GM21529 (cell line): Measurements from ENCODE around the gene ATRN.
"Not testable (repeated sequence)": the region's sequence is repeated elsewhere in the genome, so short reads cannot be mapped to it uniquely, and the experiment has no call there.

Source experiments
- ATAC-seq: cut with Tn5 transposase; IDR thresholded peaks from one replicate; pipeline ENCODE4 v1.9.1; 2021; ENCODE audit not compliant: unreplicated experiment

ATRN gene

DNA sequence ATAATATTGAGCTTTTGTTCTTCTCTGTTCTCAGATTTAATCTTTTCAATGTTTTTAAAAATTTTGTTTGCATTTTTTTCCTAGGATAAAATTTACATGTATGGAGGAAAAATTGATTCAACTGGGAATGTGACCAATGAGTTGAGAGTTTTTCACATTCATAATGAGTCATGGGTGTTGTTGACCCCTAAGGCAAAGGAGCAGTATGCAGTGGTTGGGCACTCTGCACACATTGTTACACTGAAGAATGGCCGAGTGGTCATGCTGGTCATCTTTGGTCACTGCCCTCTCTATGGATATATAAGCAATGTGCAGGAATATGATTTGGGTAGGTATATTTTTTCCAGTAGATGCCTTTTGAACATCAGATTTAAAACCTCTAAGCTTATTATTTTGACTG is 89.8 kb downstream of the ATRN start:
- ATAC-seq: no peak

DNA sequence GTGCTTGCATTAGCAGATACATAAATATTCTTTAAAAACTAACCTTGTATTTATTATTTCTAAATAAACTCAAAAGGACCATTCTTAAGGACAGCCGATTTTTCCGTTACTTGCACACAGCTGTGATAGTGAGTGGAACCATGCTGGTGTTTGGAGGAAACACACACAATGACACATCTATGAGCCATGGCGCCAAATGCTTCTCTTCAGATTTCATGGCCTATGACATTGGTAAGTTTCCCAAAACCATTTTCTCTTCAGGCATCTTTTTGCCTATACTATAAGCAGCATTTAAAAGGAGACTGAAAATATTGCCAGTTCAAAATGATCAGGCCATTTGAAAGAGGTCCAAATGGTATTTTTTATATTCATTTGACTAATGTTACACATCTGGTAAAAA is 92.3 kb downstream of the ATRN start:
- ATAC-seq: no peak

DNA sequence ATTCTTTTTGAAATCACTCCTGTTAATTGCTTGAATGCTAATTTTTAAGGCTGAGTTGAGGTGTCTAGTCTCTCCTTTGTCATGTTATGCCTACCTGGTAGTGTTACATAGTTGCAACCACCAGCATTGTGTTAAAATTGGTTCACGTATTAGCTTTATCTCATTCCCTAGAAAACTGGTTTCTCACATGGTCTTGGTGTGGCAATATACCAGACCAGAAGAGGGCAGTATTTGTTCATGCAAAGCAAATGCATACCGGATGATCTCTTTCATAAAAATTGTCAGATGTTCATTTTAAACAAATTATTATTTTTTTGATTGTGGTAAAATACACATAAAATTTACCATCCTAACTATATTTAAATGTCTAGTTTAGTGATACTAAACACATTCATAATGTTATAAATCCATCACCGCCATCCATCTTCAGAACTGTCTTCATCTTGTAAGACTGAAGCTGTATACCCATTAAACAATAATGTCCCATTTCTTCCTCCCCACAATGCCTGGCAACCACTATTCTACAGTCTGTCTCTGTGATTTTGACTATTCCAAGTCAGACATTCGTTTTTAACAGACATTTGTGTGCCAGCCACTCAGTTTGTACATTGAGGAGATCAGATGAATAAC is 92.8 kb downstream of the ATRN start:
- ATAC-seq: no peak

DNA sequence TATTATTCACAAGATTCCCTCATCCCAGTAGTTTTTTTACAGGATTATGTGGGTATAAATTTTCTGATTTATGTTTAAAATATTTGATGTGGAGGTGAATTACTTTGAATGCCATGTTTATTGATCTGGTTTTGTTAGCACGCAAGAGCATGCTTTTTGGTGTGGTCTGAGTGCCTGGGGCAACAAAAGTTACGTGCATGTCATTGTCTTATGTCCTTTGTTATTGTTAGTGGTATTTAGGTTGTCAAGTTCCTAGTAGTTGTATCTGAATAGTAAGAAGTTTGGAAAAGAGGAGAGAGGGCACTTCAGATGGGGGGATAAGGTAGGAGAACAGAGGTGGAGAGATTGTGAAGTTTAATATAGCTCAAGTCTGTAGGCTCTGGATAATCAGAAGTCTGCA is 95.0 kb downstream of the ATRN start:
- no peak for ATAC-seq

DNA sequence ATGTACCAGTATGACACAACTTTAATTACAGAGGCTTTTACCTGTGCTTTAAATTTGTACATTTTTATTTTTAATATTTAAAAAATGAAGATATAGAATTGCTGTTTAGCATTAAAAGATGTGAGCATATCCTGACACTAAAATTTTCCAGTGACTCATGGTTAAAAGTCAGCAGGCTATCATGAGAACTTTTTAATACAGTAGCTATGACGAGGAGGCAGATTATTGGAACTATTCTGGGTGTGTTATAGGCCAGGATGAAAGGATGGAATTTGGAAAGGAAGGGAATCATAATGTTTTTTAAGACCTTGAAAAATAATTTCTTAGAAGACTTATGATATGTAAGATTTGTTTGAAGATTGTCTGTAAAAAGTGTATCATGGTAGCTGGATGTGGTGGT is 101.3 kb downstream of the ATRN start:
- no peak for ATAC-seq

DNA sequence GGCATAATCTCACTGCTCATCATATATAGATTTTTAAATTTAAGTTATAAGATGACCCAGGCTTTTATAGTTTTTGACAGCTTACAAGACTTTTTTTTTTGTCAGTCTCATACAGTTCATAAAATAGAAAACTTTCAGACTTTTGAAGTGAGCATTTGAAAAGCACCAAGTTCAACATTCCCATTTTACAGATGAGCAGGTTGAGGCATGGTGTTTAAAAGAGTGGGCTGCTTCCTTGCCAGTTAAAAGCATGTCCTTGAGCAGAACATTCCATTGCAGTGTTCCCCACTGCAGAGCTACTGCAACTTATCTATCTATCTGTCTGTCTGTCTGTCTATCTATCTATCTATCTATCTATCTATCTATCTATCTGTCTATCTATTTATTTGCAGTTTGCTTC is 105.5 kb downstream of the ATRN start:
- no peak for ATAC-seq

DNA sequence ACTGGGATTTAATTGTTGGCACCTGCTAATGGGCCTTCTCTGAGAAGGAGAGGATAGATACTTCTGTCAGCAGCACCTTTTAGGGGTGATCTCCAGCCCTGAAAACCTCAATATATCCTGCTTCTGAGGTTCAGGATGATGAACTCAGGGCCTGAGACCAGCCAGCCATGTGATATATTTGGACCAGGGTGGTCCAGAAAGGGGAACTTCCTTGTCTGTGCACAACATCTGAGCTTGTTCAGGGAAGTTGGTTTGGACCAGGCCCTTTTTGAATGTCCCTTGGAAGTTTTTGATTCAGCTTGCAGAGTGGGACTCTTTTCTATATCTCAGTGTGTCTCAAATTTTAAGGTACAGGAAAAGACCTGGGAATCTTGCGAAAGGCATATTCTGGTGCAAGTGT is 106.5 kb downstream of the ATRN start:
- no peak for ATAC-seq

DNA sequence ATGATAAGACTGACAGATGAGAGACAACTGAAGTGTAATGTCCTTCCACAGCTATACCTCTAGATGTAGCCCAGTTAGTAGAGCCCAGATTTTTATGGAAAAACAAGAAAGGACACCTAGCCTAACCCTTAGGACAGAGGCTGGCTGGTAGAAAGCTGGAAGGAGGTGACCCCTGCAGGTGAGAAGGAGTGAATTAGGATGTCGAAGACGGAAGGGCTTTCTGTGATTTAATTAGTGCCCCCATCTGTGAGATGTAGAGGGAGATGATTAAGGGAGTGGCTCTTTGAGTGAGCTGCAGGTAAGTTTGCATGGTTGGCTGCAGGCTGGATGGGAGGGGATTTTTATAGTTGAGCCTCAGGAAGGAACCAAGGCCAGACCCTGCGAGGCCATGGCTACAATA is 109.6 kb downstream of the ATRN start:
- no peak for ATAC-seq

DNA sequence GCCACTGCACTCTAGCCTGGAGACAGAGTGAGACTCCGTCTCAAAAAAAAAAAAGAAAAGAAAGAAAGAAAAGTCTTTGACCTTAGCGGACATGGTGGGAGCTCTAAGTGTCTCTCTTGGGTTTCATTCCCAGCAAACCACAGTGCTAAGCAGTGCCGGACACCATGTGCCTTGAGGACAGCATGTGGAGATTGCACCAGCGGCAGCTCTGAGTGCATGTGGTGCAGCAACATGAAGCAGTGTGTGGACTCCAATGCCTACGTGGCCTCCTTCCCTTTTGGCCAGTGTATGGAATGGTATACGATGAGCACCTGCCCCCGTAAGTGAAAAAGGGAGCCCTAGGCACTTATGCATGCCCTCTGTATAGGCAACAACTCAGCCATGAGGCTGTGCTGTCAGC is 112.9 kb downstream of the ATRN start:
- no peak for ATAC-seq

DNA sequence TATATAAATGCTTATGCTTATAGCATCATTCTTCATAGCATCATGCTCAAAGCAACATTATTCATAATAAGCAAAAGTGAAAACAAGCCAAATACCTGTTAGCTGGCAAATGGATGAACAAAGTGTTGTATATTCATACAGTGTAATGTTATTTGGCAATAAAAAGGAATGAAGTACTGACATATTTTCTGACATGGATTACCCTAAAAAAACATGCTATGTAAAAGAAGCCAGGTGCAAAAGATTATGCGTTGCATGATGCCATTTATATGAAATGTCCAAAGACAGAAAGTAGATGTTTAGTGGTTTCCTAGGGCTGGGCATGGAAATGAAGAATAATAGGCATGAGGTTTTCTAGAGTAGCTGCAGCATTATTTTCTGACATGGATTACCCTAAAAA is 115.3 kb downstream of the ATRN start:
- no peak for ATAC-seq

DNA sequence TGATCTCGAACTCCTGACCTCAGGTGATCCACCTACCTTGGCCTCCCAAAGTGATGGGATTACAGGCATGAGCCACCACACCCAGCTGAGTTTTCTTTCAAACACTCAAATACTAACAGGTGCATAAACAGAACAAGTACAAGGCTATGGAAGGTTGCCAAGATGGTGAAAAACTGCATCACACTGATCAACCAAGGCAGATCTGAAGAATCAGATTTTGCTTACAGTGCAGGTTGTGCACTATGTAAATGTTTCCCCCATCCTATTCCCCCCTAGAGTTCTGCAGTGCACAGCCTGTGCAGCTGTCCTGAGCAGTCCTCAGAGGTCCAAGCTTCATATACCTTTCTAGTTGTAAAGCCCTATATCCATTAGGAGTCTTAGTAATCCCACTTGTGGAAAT is 119.3 kb downstream of the ATRN start:
- ATAC-seq: no peak

DNA sequence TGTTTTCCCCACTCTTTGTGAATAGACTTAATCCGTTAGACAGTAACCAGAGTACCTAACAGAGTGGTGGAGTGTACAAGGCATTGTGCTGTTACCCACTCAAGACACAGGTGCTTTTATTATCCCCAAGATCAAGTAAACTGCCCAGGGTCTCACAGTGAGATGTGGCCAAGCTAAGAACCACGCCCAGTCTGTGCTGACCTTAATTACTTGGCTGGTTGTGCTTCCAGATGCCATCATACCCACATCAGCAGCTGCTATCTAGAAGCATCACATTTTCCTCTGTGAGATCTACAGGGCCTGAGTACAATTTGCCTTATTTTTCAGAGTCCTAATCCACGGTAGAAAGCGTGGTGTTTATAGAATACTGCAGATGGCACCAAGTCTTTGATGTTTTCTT is 122.1 kb downstream of the ATRN start:
- no peak for ATAC-seq

DNA sequence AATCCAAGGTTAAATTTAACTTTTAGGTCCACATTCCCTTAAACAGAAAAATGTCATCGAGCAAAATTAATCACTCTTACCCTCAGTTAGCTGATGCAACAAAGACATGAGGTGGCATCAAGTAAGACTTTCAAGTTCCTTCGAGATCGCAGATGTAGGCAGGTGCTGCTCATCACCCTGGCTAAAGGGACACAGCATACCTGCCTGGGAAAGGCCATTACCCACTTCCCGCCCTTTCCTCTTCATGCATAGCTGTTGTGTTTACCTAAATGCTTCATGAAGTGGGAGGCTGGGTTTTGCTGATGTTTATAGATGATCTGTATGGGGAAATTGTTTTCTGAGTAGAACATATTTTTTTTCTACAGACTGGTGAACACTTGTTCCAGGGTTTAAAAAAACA is 124.7 kb downstream of the ATRN start:
- ATAC-seq: no peak

DNA sequence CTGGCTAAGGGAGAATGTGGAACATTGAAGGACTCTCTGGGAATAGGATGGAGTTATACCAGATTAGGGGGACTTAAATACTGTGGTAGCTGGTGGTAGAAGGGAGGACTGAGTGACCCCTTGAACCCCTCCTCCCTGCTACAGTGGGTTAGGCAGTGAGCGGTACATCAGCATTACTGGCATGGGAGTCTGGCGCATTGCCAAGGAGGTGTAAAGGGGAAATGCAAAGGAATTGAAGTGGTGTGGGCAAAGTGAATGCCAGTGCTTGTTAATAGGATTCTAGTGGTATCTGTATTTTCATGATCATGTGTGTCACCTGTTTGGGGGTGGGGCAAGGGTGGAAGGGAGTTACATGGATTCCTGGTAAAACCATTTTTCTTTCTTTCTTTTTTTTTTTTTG is 132.3 kb downstream of the ATRN start:
- ATAC-seq: no peak

DNA sequence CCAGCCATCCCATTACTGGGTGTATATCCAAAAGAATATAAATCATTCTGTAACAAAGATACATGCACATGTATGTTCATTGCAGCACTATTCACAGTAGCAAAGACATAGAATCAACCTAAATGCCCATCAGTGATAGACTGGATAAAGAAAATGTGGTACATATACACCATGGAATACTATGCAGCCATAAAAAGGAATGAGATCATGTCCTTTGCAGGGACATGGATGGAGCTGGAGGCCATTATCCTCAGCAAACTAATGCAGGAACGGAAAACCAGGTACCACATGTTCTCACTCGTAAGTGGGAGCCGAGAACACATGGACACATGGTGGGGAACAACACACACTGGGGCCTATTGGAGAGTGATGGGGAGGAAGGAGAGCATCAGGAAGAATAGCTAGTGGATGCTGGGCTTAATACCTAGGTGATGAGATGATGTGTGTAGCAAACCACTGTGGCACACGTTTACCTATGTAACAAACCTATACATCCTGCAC is 134.6 kb downstream of the ATRN start:
- not testable (repeated sequence) for ATAC-seq

DNA sequence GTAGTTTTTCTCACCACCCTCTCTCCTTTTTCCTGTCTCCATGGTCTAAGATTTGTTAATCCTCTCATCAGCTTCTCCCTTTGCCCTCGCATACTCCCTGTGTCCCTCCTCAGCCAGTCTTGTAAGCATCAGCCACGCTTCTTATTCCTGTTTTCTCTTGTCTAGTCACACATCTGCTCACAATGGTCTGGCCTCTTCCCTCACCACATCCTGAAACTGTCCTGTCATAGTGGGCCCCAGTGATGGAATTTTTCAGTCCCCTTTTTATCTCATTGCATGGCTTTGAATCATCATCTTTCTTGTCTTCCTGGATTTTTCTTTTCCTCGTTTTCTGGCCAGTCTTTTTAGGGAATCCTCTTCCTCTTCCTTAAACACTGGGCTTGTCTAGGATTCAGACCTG is 135.2 kb downstream of the ATRN start:
- ATAC-seq: no peak

DNA sequence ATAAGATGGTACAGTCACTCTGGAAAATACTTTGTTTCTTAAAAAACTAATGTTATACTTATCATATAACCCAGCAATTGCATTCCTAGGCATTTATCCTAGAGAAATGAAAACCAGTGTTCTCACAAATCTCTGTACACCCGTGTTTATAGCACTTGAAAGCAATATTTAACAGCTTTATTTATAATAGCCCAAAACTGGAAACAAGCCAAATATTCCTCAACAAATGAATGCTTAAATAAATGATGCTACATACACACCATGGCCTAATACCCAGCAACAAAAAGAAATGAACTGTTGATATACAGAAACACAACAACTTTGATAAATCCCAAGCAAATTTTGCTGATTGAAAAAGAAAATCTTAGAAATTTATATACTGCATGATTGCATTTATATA is 141.1 kb downstream of the ATRN start:
- ATAC-seq: no peak

DNA sequence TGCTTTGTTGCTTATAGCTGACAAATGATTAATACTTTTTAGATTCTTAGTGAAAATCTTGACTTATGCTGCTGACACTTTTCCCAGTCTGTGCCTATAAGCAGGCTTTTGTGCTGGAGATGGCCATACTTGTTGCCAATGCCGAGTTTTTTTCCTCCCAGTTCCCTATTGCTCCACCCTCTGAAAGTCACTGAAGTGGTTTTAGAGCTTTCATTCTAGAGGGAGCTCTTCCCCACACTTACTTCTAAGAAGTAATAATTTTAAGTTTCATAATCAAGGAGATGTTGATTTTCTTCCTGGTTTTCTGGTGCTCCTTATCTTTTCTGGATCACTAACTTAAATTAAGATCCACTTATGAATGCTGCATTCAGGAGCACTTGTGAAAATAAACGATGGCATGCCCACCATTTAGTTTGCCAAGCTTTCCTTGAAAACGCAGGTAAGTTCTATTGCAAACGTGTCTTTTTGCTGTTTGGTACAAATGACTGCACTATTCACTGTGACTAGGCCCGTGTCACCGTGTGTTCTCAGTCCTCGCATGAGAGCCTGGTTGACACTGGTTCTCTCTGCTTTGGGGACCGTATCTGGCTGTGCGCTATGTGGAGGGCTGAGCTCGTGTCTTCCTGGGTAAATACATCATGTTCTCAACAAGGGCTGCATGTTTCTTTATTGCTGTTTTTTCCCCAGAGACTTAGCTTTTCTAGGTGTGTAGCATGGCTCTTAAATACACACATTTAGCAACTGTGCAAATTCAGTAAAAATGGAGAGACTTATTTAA is 142.2 kb downstream of the ATRN start:
- ATAC-seq: no peak

DNA sequence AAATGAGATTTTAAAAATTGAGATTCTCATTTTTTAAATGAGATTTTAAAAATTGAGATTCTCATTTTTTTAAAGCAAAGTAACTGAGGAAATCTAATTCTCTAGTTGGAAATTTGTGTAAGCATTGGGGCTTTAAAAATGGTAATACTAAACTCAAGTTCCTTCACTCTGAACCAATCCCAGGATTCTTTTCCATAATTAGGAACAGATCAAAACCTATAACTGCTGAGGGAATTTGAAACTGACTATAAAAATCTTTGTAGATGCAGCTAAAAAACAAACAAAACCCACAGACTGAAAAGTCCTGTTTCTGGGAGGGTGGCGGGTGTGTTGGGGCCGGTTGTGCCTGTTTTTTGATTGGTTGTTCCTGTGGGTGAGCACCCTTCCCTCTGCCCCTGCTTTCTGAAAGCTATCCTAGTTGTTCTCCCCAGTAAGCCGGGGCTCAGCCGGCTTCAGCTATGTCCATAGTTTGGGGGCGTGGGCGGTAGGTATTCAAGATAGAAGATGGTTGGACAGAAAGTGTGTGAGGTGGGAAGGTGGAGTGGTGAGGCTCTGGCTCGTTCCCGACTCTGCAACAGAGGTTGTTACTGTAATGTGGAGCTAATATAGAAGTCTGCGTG is 143.1 kb downstream of the ATRN start:
- ATAC-seq: no peak

DNA sequence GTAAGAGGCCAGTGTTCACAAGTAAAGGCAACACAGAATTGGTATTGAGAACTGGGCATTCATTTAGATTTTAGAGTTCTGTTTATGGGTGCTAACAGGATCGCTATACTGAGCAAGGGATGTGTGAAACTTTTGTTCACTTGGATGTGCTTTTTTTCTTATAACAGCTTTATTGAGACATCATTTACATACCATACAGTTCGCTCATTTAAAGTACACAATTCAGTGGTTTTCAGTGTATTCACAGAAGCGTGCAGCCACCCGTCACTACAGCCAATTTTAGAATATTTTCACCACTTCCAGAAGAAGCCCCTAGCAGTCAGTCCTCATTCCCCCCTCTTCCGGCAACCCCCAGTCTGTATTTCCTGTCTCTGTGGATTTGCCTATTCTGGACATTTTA is 143.6 kb downstream of the ATRN start:
- no peak for ATAC-seq

DNA sequence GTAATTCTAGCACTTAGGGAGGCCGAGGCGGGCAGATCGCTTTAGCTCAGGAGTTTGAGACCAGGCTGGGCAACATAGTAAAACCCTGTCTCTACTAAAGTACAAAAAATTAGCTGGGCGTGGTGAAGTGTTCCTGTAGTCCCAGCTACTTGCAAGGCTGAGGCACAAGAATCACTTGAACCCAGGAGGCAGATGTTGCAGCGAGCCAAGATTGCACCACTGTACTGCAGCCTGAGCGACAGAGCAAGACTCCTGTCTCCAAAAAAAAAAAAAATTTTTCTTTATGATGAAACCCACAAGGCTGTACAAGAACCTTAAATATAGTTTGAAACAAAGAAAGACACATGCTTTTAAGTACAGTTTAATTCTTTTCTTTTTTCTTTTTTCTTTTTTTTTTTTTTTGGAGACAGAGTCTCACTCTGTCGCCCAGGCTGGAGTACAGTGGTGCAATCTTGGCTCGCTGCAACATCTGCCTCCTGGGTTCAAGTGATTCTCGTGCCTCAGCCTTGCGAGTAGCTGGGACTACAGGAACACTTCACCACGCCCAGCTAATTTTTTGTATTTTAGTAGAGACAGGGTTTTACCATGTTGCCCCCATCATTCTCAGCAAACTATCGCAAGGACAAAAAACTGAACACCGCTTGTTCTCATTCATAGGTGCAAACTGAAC is 144.5 kb downstream of the ATRN start:
- not testable (repeated sequence) for ATAC-seq

DNA sequence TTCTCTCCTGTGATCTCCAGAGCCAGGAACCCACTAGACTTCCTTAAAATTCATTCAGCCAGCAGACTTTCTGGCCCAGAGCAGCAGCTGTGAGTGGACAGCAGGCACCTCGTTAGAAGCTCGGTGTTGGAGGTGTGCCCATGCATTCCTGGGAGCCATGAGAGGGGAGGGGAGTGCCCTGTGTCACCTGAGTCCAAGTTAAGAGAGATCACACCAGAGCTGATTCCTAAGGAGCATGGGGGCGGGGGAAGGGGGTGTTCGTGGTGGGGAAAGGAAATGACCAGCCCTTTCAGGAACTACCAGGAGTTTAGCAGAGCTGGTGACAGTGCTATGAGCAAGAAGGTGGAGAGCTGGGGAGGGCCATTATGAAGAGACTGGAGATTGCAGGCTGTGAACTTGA is 145.4 kb downstream of the ATRN start:
- no peak for ATAC-seq
